OCI-LY1 (cell line): ENCODE data around the gene ANKFN1.

Experiments used
- EZH2 ChIP-seq: fragments of 200-600 bp; sonication (generic), shearing (Covaris generic); IDR thresholded peaks from 2 replicates; pipeline ENCODE4 v1.8.0; 2017; ENCODE audit warnings: borderline replicate concordance, mixed run types, mild to moderate bottlenecking, antibody characterized with exemption, low read length, moderate library complexity, mixed read lengths
- TF ChIP-seq, protein P1 (sequence below): fragments of 200-600 bp; sonication (generic), shearing (Covaris generic); IDR thresholded peaks from 2 replicates; pipeline ENCODE4 v1.5.1; 2017; ENCODE audit warnings: mild to moderate bottlenecking, antibody characterized with exemption, low read length, moderate library complexity, mixed read lengths

DNA sequence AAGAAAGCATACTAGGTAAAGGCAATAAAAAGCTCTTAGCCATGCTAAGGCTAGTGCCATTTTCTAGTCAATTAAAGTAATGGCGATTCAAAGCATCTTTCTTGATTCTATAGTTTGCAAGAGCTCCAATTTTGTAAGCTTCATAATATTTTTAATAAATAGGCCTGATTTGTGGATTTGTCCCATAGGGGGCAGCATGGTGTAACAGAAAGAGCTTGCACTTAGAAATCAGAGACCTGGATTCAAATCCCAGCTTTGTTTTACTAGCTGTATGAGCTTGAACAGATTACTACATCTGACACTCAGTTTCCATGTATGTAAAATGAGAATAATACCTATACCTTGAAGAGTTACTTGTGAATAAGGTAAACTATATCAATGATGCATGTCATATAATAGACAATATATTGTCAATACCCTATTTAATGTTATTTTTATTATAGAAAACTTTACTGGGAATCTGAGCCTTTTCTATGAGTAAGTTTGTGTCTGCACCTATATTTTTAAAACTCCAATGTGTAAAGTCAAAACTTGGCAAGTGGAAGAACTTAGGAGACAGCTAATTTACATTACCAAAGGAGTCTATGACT is 346.6 kb downstream of the ANKFN1 start:
- TF ChIP-seq, protein P1, sequence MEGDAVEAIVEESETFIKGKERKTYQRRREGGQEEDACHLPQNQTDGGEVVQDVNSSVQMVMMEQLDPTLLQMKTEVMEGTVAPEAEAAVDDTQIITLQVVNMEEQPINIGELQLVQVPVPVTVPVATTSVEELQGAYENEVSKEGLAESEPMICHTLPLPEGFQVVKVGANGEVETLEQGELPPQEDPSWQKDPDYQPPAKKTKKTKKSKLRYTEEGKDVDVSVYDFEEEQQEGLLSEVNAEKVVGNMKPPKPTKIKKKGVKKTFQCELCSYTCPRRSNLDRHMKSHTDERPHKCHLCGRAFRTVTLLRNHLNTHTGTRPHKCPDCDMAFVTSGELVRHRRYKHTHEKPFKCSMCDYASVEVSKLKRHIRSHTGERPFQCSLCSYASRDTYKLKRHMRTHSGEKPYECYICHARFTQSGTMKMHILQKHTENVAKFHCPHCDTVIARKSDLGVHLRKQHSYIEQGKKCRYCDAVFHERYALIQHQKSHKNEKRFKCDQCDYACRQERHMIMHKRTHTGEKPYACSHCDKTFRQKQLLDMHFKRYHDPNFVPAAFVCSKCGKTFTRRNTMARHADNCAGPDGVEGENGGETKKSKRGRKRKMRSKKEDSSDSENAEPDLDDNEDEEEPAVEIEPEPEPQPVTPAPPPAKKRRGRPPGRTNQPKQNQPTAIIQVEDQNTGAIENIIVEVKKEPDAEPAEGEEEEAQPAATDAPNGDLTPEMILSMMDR, result peak; percentile 57
- TF ChIP-seq EZH2, result no peak
